Ishikawa (cell line): ENCODE measurements around the gene GCAT.

Experiments
- TCF12 ChIP-seq: IDR thresholded peaks from 2 replicates; pipeline ENCODE4 v1.6.1; 2012; ENCODE audit warnings: low read depth
- ZBTB7A ChIP-seq: IDR thresholded peaks from 2 replicates; pipeline ENCODE4 v1.6.1; 2012; ENCODE audit warnings: low read depth
- TF ChIP-seq, protein P1 (sequence below): IDR thresholded peaks from 2 replicates; pipeline ENCODE4 v1.6.1; 2012

- TF ChIP-seq ZBTB7A (no peak), TCF12 (no peak)
- TF ChIP-seq, protein P1, sequence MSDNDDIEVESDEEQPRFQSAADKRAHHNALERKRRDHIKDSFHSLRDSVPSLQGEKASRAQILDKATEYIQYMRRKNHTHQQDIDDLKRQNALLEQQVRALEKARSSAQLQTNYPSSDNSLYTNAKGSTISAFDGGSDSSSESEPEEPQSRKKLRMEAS, result no peak
These were observed 12.6 kb downstream of the GCAT start for GRCh38 chr22:37820350-37820749.
